K562 (cell line): ENCODE measurements around the gene CRYAB. TPM values are rescaled to one million over a fixed set of nuclear protein-coding genes. Genes with fewer than 3 reads are reported as not detected.

ENCODE experiments used
- E2F8 ChIP-seq: fragments of 450-650 bp; IDR thresholded peaks from 2 replicates; pipeline ENCODE4 v1.7.1; 2018; ENCODE audit warnings: mild to moderate bottlenecking, low read depth; ENCODE audit not compliant: partially characterized antibody
- EP400 ChIP-seq: fragments of 450-650 bp; IDR thresholded peaks from 2 replicates; pipeline ENCODE4 v1.6.1; 2017; ENCODE audit warnings: antibody characterized with exemption, mild to moderate bottlenecking, moderate library complexity
- FOXK1 ChIP-seq: sonication (generic); formaldehyde crosslinking; IDR thresholded peaks from 2 replicates; pipeline ENCODE4 v1.8.0; 2022; ENCODE audit warnings: missing genetic modification reagents, mild to moderate bottlenecking, borderline replicate concordance
- FOXO4 ChIP-seq: fragments of 450-650 bp; formaldehyde crosslinking; IDR thresholded peaks from 2 replicates; pipeline ENCODE4 v1.4.0; 2020; ENCODE audit warnings: mild to moderate bottlenecking, moderate library complexity
- HBP1 ChIP-seq: fragments of 450-650 bp; formaldehyde crosslinking; IDR thresholded peaks from 2 replicates; pipeline ENCODE4 v1.4.0; 2022; ENCODE audit warnings: missing genetic modification characterization
- MCM5 ChIP-seq: fragments of 450-650 bp; IDR thresholded peaks from 2 replicates; pipeline ENCODE4 v1.6.1; 2016; ENCODE audit warnings: low read depth
- MCM7 ChIP-seq, 2 experiments: fragments of 450-650 bp; IDR thresholded peaks; 2 replicates each; pipeline ENCODE4 v1.6.1; 2016 to 2018
- MTA3 ChIP-seq: fragments of 450-650 bp; formaldehyde crosslinking; IDR thresholded peaks from 2 replicates; pipeline ENCODE4 v1.6.1; 2017; ENCODE audit warnings: mild to moderate bottlenecking, borderline replicate concordance
- MYC ChIP-seq, 2 experiments: fragments of 250-450 bp in 1 of 2; sonication (Bioruptor Pico) in 1 of 2; IDR thresholded peaks; 2 replicates each; pipeline versions ENCODE4 v1.5.1 to v1.6.1; 2012 to 2021; ENCODE audit warnings: low read depth in 2 of 2, borderline replicate concordance in 1 of 2, improper control_type of control experiment in 1 of 2, low read length in 1 of 2, mild to moderate bottlenecking in 1 of 2, moderate library complexity in 1 of 2
- NCOA4 ChIP-seq: fragments of 450-650 bp; IDR thresholded peaks from 2 replicates; pipeline ENCODE4 v1.6.1; 2018; ENCODE audit warnings: mild to moderate bottlenecking; ENCODE audit not compliant: partially characterized antibody
- NFATC3 ChIP-seq: fragments of 450-650 bp; IDR thresholded peaks from 2 replicates; pipeline ENCODE4 v1.6.1; 2017; ENCODE audit warnings: mild to moderate bottlenecking
- PTBP1 ChIP-seq: fragments of 200-400 bp; formaldehyde crosslinking; IDR thresholded peaks from 2 replicates; pipeline ENCODE4 v1.6.1; 2017; ENCODE audit warnings: low read depth, low read length
- SIN3A ChIP-seq, 2 experiments: fragments of 150-350 bp in 1 of 2; IDR thresholded peaks; 2 replicates each; pipeline ENCODE4 v1.6.1; 2011 to 2016; ENCODE audit warnings: borderline replicate concordance in 2 of 2, low read depth in 2 of 2, low read length in 2 of 2, mild to moderate bottlenecking in 2 of 2, moderate library complexity in 2 of 2; ENCODE audit not compliant: control insufficient read depth in 1 of 2
- SNIP1 ChIP-seq: fragments of 450-650 bp; IDR thresholded peaks from 2 replicates; pipeline ENCODE4 v1.7.1; 2017; ENCODE audit warnings: low read depth, mild to moderate bottlenecking
- WHSC1 ChIP-seq: IDR thresholded peaks from one replicate; pipeline ENCODE4 v1.6.1; 2012; ENCODE audit warnings: low read length, control low read depth, inconsistent platforms
- ZBTB43 ChIP-seq: sonication (generic); formaldehyde crosslinking; IDR thresholded peaks from 2 replicates; pipeline ENCODE4 v1.8.0; 2023; ENCODE audit warnings: mild to moderate bottlenecking, missing genetic modification reagents
- ZBTB8A ChIP-seq: fragments of 450-650 bp; IDR thresholded peaks from 2 replicates; pipeline ENCODE4 v1.6.1; 2018; ENCODE audit warnings: mild to moderate bottlenecking, moderate library complexity; ENCODE audit not compliant: partially characterized antibody
- ZNF140 ChIP-seq: fragments of 250-450 bp; sonication (Bioruptor Pico); IDR thresholded peaks from 2 replicates; pipeline ENCODE4 v1.8.0; 2021; ENCODE audit warnings: moderate library complexity, mild to moderate bottlenecking, inconsistent platforms
- ZNF274 ChIP-seq: IDR thresholded peaks from 2 replicates; pipeline ENCODE4 v1.6.1; 2011; ENCODE audit warnings: low read depth, mild to moderate bottlenecking, low read length, moderate library complexity, borderline replicate concordance
- ZNF644 ChIP-seq: fragments of 200-800 bp; sonication (Bioruptor generic); IDR thresholded peaks from 2 replicates; pipeline ENCODE4 v1.6.1; 2016; ENCODE audit warnings: low read depth, missing genetic modification characterization, missing compliant biosample characterization
- ZNF696 ChIP-seq: fragments of 250-450 bp; sonication (Bioruptor Pico); conservative IDR thresholded peaks from 2 replicates; pipeline ENCODE4 v1.4.0; 2020; ENCODE audit warnings: mild to moderate bottlenecking, moderate library complexity
- polyA plus RNA-seq, 8 experiments: library from polyadenylated mRNA; depleted of rRNA in 4 of 8; stranded (reverse) in 5 of 8; unstranded in 3 of 8; fragments of >200 nt; fragmentation: Nextera tagmentation in 2 of 8; fragmentation: Illumina TruSeq in 1 of 8; extraction: Ambion mirVana in 2 of 8; extraction: Trizol in 1 of 8; gene quantifications; 2 replicates each; pipeline versions ENCODE4 v1.2.1 to v1.2.3, GENCODE V29; 2011 to 2014; ENCODE audit warnings: inconsistent platforms in 1 of 8, missing spikeins in 1 of 8
- total RNA-seq, 7 experiments: library from RNA; depleted of rRNA in 6 of 7; stranded (reverse); fragments of >200 nt in 6 of 7; fragmentation: Illumina TruSeq in 2 of 7; extraction: Trizol in 2 of 7; gene quantifications; 2 replicates each; pipeline versions ENCODE4 v1.2.1 to v1.2.3, GENCODE V29; 2011 to 2021; ENCODE audit warnings: low replicate concordance in 1 of 7

CRYAB gene
- total and polyA plus RNA-seq, 9 of the 15 experiments (the other 6 are each of a cell fraction or from before 2014, with no cell fraction given): 0.83 to 7.5 (median 3.6) TPM

GRCh38 chr11:111878849-111879636, 32.5 kb downstream of the CRYAB start, which contains the start of the genes CFAP68 and FDXACB1 (continued):
- TF ChIP-seq MCM5 (no peak), SNIP1 (no peak; the same call in 1 of the 2 replicates), HBP1 (CRISPR knock-in tag) (no peak), FOXO4 (CRISPR knock-in tag) (no peak), MCM7 (IDR thresholded peaks at IDR 0.05) (no peak), ZNF274 (no peak), SIN3A (IDR thresholded peaks at IDR 0.05; ENCODE audit: borderline replicate concordance in 2 of 2, control insufficient read depth in 1 of 2, low read depth in 2 of 2, low read length in 2 of 2) (peak; percentile 62 to 78; a peak in 3 of 4 replicates), ZBTB43 (CRISPR knock-in tag) (peak; percentile 73; the same call in 1 of the 2 replicates), E2F8 (peak; percentile 93), WHSC1 (no peak), ZNF696 (CRISPR knock-in tag) (no peak), NFATC3 (no peak), MYC (IDR thresholded peaks at IDR 0.05; ENCODE audit: low read depth, low read length) (peak; percentile 71), MYC (CRISPR knock-in tag; IDR thresholded peaks at IDR 0.05; ENCODE audit: borderline replicate concordance, low read depth) (peak; percentile 18; the same call in 1 of the 2 replicates), ZNF644 (tag) (no peak), ZBTB8A (no peak), NCOA4 (no peak), FOXK1 (CRISPR knock-in tag) (no peak), ZNF140 (CRISPR knock-in tag) (no peak), PTBP1 (0 out of 2 replicates have a peak, but pooled peaks have one; percentile 22), MTA3 (peak; percentile 97), EP400 (peak; percentile 98)
